HG02981 (cell line): ENCODE measurements around the gene VEPH1.

ENCODE experiments used
- ATAC-seq: cut with Tn5 transposase; IDR thresholded peaks from one replicate; pipeline ENCODE4 v1.9.1; 2021; ENCODE audit warnings: mild to moderate bottlenecking, moderate library complexity; ENCODE audit not compliant: unreplicated experiment

VEPH1 gene

DNA sequence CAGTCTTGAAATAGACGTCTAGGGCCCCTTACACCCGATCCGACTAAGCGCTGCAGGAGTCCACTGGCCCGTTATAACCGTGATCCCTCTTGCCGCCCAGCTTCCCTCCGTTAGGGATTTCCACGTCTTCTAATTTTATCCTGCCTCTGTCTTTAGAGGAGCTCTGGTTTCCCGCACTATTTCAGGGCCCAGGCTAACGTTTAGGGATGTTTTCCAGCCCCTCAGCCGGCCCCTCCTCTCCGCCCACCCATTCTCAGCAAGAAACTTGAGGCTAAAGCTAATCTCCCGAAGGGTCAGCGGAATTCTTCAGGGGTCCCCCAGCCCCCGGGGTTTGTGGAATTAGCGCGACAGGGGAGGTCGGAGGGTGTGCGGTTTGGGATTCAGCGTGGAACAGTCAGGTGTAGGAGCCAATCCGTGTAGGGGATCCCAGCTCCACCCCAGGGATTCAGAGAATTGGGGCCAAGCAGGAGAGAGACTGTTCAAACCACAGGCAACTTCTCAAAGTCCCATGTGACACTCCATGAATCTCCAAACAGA, 65.0 kb downstream of the VEPH1 start:
- no peak for ATAC-seq

DNA sequence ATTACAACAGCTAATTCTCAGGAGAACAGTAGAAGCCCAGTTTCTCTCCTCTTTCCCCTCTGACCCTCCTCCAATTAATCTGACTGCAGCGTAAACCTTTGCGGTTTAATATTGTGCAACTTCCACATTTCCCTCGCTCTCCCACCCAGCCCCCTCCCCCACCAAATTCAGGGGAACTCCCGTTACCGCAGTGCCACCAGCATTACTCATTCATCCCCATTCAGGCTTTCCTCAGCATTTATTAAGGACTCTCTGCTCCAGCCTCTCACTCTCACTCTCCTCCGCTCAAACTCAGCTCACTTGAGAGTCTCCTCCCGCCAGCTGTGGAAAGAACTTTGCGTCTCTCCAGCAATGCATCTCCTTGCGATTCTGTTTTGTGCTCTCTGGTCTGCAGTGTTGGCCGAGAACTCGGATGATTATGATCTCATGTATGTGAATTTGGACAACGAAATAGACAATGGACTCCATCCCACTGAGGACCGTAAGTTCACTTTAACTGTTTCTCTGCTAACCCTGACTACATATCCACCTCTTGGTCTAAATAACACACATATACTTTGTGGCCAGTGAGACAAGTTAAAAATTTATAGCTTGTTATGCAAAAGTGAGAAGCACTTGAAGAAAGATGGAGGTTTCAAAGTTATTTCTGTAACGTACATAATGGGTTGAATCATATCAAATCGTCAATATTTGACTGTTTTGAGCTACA, 66.5 kb downstream of the VEPH1 start, which contains the start of gene PTX3:
Gene PTX3, plus strand, starts transcription at position 268 of the 709 bp plus-strand sequence. Its CDS starts 84 bp downstream, at position 352.
- no peak for ATAC-seq

DNA sequence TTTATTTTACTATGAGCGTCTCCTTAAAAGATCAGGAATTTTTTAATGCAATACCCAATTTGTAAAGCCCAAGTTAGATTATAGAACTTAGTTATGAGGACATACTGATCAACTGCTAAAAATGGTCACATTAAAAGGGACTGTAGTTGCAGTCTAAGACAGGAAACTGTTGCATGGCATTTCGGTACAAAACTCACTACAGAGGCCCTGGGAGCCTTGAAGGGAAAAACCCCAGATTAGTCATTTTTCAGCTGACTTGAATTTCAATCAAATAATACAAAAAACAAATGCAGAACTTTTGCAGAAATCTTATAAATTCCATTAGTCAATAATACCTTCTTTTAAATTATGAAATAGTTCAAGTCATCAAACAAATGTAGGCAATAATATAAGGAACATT, 73.5 kb downstream of the VEPH1 start:
- ATAC-seq, result no peak

DNA sequence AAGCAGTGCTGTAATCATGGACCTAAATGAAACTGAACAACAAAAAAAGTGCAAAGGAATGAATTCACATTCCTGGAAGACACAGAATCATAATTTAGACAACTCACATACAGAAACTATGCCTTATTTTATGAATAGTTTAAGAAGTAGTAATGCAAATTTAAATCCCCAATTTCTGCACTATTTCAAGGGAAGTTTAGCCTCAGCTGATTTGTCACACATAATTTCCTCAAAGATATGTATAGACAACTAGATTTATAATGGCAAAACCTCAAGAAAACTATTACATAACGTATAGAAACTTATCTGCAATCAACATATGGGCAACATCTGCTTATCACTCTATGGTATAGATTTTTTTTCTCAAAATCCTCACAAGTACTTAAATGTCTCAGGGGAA, 74.4 kb downstream of the VEPH1 start:
- no peak for ATAC-seq

DNA sequence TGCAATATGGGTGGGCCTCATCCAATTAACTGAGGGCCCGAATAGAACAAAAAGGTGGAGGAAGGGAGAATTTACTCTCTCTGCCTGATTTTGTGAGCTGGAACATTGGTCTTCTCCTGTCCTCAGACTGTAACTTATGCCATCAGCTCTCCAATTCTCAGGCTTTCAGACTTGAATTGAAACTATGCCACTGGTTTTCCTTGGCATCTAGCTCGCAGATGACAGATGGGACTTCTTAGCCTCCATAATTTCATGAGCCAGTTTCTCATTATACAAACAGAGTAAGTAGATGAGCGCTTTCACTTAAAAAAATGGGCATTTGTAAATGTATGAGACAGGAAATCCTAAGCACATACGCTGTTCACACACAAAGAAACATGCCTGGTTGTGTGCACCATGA, 75.3 kb downstream of the VEPH1 start:
- ATAC-seq, result no peak

DNA sequence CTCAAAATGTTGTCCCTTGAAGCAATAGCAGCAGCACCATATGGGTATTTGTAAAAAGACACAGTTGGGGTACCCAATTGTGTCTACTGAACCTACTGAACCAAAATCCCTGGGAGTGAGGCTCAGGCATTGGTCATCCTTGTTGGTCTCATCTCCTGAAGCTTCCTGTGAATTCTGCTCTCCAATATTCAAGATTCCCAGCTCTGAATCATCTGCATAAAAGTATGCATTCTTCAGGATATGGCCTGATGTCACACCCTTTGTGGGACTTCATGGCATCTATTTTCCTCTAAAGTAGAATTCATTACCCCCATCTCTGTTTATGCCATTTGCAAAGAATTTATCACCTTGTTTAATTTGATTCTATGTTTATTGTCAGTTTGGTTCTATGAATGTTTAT, 79.9 kb downstream of the VEPH1 start:
- no peak for ATAC-seq

DNA sequence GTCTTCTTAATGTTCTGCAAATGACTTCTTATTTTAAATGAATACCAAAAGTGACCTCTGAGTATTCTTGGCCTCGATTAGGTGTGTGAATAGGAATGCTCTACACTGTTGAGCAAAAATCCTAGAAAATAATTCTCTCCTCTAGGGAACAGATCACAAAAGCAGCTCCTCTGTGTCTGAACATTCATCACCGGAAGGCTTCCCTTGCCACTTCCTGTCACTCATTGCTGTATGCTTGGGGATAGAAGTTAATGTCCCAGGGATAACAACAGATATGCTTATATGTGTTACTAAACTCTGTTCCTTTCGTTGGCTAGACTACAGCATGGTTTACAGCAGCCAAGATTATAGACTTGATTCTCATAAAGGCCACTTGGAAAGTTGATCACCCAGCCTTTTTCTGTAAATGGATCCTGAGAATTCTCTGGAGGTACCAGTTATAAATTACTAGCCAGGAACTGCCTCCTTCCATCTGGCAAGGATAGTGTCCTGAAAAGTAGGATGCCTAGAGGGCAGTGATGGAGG, 82.5 kb downstream of the VEPH1 start:
- no peak for ATAC-seq

DNA sequence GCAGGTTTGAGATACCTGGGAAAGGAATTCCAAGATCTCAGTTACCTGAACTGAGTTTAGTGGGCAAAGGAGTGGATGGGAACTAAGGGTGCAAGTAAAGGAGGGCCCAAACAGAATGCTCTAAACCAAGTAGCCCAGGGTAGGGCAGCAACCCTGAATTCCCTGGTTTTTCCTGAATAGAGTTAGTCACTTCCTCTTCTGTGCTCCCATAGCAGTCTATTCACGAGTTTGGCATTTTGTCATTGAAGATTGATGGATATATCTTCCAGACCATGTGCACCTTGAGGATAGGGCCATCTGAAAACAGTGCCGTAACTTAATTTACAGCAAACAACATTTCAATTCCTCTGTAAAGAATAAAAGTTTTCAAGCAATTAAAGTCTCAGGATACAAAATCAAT, 85.1 kb downstream of the VEPH1 start:
- ATAC-seq, result no peak

DNA sequence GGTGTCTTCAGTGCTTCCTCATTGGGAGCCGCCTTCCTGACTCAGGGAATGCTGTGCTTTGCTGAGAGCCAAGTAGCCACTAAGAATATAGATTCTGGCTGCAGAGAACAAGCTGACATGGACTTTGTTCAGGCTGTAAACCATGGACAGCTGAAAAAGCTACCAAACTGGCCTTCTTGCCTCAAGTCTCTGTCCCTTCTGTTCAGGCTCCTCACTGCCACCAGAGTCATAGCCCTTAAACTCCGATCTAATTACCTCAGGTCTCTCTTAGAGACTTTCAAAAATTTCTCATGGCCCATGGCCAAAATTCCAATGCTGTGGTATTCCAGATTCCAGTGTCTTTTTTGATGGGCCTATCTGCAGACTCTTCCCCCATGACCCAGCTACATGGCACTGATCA, 86.0 kb downstream of the VEPH1 start:
- ATAC-seq, result no peak

DNA sequence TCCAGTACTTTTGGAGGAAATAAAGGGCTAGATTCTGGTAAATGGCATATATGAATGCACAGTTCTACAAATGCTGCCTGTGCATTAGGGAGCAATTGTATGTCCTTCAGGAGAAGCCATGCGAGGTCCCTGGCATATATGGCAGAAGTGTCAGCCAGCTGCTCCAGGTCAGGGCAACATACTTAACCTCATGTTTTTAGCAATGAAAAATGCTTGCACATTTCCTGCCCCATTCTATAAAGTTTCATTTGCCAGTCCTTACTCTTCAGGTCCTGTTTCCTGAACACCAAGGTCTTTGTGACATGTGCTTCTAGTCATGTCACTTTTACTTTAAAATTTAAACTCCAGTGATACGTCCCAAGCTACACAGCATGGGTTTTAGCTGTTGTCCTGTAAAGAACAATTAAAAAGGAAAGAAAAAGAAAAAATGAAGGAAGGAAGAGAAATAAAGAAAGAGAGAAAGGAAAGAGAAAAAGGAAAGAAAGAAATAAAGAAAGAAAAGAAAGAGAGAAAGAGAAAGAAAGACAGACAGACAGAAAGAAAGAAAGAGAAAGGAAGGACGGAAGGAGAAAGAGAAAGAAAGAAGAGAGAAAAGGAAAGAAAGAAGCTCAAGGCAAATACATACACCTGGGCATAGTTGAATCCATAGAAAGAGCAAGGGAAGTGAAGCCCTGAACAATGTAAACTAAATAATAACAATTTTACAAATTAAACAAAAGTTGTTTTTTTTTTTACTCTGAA, 86.7 kb downstream of the VEPH1 start:
- ATAC-seq, result no peak

DNA sequence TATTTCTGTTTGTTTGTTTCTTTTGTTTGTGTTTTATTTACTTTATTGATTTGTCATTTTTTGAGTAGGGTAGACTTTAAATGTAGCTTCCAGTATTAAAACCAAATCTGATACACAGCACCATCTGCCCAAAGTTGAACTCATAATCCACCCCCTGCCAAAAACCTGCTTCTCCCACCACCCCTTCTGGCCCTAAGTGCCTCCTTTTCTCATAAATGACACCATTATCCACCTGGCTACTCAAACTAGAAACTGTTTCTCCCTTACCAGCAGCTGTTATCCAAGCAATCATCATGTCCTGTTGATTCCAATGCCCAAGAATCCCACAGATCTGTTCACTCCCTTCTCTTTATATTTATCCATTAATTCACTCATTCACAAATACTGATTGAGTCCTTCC, 88.4 kb downstream of the VEPH1 start:
- ATAC-seq, result no peak

DNA sequence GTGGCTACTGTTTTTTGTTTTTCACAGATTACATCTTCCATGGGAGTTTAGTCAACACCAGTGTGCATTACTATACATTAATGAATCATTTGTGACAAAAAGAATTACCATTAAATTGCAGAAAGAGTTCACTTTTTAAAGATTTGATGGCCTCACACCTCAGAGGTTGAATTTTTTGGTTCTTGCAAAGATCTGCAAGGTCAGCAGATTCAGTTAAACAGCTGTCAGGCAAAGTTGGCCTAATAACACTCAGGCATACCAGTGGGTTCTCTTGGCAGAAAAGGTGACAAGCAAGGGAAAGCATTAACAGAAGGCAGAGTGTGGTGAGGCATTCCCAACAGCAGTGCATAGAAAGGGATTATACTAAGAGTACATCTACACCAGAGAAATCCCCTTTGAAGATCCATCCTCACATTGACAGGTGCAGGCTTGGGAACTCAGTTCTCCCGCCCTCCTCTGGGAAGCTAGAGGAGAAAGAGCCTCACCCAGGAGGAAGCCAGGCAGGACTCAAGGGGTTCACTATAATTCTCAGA, 90.8 kb downstream of the VEPH1 start:
- ATAC-seq, result no peak

DNA sequence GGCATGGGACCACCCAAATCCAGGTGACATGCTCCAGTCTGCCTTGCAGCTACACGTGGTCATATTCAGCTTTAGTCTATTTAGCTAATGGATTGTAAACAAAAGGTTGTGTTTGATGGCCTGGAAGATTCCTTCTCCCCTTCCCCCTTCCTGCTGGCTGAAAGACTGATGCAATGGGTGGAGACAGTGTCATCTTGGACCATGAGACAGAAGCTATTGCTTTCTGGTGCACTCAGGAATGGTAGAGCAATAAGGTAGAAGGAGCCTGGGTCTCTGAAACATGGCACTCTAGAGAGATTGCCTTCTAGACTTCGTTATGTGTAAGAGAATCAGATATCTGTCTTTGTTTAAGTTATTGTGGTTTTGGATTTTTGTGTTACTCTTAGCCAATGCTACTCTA, 92.3 kb downstream of the VEPH1 start:
- no peak for ATAC-seq

DNA sequence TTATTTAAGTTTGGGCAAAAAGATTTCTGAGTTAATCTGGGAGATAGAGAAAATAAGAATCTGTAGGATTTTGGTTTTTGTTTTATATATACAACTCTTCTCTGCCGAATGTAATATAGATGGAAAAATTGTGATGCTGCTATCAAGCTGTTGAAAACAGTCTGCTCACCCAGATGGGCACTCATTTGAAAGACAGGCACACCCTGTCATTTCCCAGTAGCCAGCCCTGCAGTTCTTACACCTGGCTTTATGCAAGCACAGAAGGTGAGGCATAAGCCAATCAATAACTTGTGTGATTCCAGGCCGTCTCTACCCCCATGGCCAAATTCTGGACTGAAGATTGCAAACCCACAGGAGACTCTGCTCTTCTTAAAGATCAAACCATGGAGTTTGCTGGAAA, 93.7 kb downstream of the VEPH1 start:
- ATAC-seq, result no peak

DNA sequence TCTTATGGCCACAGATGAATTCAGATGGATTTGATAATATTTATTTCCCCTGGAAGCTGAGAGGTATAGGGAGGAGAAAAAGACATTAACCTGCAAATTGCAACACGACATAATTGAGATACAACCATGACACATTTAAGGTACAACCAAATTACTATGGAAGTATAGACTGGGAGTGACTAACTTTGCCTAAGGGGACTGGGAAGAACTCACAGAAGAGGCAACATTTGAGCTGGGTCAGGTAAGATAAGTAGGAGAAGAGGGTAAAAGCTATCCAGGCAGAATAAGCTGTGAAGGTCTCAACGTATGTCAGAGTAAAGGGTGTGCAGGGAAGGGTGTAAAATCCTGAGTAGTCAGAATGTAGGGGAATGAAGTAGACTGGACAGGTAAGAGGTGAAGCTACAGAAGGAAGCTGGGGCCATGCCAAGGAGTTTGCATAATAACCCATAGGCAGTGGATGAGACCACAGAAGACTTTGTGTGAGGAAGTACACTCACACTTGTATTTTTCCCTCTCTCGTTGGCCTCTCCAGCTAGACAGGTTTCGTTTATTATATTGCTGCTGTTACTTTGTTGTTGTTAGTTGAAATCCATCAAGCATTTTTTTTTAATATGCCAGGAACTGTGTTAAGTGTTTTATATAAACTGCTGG, 94.6 kb downstream of the VEPH1 start:
- ATAC-seq, result no peak

DNA sequence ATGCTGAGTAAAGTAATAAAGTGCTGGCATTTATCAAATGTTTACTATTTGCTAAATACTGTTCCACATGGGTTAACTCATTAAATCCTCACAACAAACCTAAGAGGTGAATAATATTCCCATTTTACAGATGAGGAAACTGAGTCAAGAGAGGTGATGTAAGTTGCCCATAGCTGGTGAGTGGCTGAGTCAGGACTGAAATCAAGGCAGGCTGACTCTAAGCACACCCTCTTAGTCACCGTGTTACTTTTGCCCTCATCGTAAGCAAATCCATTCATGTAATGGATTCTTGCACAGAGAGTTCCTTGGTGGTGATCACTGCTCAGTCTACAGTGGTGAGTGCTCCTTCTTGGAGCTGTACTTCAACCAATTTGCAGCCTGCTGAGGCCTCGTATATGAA, 95.4 kb downstream of the VEPH1 start:
- ATAC-seq, result no peak

DNA sequence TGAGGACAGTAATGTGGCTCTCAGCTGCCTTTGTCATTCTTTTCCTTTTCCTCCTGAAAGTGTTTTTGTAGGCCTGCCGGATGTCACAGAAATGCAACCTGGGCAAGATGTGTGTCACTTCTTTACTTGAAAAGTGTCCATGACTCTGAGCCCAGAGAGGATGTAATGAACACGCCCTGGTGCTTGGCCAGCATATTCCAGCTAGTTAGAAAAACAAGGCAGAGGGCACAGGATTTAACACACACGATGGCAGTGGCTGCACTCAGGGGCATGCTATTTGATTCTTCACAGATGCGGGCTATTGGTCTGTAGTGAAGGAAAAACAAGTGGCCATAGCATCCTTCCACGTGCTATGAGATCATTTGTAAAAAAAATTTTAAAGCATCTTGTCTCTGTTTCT, 96.8 kb downstream of the VEPH1 start:
- no peak for ATAC-seq

DNA sequence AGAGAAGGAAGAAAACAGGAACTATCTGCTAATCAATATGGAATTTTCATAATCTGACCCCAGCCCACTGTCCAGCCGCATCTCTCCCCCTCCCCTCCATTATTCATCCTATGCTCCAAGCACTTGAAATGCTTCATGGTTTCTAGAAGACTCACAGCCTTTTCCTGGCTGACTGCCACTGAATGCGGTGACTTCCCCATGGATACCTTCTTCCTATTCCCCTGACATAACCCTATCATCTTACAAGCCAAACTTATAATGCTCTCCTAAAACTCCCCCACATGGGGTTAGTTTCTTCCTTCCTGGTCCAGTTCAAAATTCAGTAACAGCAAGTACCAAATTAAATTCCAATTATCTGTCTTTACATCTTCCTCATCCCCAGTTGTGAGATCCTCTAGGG, 97.8 kb downstream of the VEPH1 start:
- ATAC-seq, result no peak

DNA sequence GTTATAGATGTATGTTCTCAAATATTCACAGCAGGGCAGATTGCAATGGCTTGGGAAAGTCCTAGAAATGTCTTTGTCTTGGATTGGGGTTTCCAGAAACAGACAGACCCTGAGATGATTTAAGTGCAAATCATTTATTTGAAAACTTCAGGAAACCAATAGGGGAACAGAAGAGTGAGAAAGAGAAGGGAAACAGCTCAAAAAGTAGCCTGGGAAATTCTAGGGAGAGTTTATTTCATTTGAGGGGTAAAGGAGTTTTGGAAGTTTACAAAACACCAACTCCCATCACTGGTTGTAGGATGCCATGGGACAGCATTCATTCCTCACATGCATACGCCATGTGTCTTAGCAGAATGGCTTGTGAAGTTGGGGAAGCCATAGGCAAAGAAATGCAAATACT, 98.8 kb downstream of the VEPH1 start:
- no peak for ATAC-seq

DNA sequence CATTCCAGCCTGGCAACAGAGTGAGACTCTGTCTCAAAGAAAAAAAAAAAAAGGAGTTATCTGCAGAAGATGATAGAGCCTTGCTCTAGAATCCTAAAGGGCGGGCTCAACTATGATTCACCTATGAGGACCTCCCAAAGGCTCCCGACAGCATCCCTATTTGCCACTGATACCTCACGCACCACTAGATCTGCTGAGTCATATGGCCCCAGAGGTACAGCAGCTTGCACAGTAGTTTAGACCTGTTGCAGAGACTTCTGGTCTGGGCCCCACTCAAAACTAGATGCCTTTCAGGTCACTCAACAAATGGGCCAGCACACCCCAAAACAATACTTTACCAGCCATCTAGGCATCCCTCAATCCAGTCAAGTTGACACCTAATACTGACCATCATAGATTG, 104.6 kb downstream of the VEPH1 start:
- ATAC-seq, result no peak

DNA sequence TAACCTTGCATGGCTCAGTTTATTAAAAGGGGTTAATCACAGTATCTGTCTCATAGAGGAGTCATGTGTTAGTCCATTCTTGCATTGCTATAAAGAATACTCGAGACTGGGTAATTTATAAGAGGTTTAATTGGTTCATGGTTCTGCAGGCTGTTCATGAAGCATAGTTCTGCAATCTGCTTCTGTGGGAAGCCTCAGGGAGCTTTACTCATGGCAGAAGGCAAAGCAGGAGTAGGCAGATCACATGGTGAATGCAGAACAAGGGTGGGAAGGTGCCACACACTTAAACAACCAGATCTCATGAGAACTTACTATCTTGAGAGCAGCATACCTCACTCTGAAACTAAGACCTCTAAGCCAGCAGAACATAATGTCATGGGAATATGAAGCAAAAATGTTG, 108.8 kb downstream of the VEPH1 start:
- no peak for ATAC-seq
